ENCODE measurements around the gene PHF13.

DNA sequence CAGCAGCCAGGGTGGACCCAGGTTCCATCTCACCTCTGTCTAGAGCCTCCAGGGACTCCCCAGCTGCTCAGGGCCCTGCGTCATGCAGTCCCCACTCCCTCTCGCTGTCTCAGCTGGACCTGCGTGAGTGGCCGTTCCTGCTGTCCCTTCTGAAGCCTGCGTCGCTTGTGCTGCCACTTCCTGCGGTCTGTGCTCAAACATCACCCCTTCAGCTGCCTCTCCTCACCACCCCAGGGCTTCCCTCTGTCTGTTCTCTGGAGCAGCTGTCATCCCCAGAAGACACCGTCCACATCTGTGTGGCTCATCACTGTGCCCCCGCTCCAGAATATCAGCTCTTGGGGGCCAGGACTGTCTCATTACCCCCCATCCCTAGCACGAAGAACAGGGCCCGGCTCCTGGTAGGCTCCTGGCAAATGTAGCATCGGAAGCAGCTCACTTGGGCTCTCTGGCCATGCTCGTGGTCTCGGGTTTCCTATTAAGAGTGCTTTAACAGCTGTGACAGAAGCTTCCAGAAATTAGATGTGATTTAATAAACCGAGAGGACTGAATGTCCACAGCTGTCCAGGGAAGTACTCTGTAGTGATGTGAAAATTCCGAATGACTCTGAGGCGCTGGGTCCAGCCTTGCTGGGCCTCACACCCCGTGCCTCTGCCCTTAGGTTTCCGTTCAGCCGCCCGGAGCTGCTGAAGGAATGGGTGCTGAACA, 14.5 kb downstream of the PHF13 start:
- no peak for TF ChIP-seq POLR2A (IDR thresholded peaks at IDR 0.05)
- no peak for TF ChIP-seq EP300 (IDR thresholded peaks at IDR 0.05)
